ENCODE measurements around the gene MTCH2. TPM values are rescaled to one million over a fixed set of nuclear protein-coding genes. Genes with fewer than 3 reads are reported as not detected.
A peak's percentile ranks its signal among the peaks of the same experiment; 100 is the strongest.
"Not testable (repeated sequence)": the region's sequence is repeated elsewhere in the genome, so short reads cannot be mapped to it uniquely, and the experiment has no call there.

Gene MTCH2
- total RNA-seq, result 10 to 100 TPM; 55.8 to 97.7 (median 82.2) TPM

DNA sequence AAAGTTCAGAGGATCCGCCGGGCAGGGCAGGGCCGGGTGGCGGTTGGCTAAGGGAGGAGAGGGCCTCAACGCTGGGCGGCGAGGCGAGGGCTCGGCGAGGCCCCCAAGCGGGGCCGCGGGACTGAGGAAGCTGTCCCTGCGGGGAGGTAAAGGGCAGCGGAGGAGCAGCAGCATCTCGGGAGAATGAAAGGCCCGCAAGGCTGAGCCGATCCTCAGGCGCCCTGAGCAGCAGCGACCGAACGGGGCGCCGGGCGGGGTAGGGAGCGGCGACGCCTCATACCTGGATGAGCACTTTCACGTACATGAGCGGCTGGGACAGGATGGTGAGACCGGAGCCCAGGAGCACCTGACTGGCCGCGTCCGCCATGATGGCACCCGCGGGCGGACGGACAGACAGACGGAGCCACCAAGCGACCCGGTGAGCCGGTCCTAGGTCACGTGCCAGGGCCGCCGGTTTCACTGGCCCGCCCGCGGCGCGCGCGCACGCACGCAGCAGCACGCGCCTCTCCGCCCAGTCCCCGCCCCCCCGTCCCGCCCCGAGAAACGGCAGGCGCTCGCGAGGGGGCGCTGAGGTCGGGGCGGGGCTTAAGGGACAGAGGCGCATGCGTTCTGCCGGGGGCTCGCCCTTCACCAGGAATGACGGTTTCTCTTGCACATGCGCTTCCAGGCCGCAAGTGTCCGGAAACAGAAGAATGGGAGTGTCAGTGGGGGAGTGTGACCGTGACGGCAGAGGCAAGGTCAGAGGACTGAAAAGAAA is at the start of gene MTCH2:
Gene MTCH2, minus strand, starts transcription at position 461 of the 757 bp plus-strand sequence. Its CDS starts 94 bp downstream, at position 367.
- Histone ChIP-seq H3K27ac (peak within 1 kb of the TSS; percentile 78 to 88), H3K4me3 (peak within 1 kb of the TSS; percentile 48 to 72 (median 65)), H3K4me1 (replicated peaks in 1 of 2) (peaks cover 5 to 11% of the 10 kb centered on the region in 2 donors)
- in situ Hi-C loops (cut with MboI; ENCODE audit: low pct_unique_long_range_greater_than_20kb in 2 of 9, low sequenced_read_pairs in 9 of 9, unreplicated experiment in 9 of 9), result loop anchor here in 1 of 9 experiments (25.0 kb wide), 1 partner anchor 95 kb away; no protein-coding TSS in a partner anchor
- ATAC-seq (replicated peaks in 6 of 8), result peak; percentile 86 to 95 (median 92)
- 0 to 3% (median 0%) methylated on average over 5 to 9 of the region's 78 CpGs; no CpG with 5 or more reads in 4 of the 10 experiments for WGBS, 10 experiments

DNA sequence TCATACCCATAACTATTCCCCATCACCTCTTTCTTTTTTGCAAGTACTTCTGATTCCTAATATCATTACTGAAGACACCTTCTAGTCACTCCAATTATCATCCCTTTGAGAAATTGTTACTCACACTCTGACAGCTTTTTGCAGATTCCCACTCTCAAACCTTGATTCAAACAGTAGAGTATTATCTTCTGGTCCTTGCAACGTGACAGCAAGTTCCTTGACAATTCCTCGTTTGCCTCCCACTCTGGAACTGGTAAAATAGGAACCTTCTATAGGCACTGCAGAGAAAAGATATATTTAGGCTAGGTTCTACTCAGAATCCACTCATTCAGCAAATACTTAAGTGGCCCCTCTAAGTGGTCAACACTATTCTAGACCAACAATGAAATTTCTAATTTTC is 49.6 kb upstream of the MTCH2 start:
- H3K27ac ChIP-seq, result no peak overlapping the region
- H3K4me1 ChIP-seq (replicated peaks in 1 of 2), result no peaks in the 10 kb centered on the region
- WGBS, 10 experiments, result 5 to 90% (median 64%) methylated on average over 2 of the region's 2 CpGs; no CpG with 5 or more reads in 1 of the 10 experiments
- in situ Hi-C loops (cut with MboI; ENCODE audit: low pct_unique_long_range_greater_than_20kb in 2 of 9, low sequenced_read_pairs in 9 of 9, unreplicated experiment in 9 of 9), result no loop called here
- ATAC-seq (replicated peaks in 6 of 8), result no peak
- H3K4me3 ChIP-seq, result no peak overlapping the region

DNA sequence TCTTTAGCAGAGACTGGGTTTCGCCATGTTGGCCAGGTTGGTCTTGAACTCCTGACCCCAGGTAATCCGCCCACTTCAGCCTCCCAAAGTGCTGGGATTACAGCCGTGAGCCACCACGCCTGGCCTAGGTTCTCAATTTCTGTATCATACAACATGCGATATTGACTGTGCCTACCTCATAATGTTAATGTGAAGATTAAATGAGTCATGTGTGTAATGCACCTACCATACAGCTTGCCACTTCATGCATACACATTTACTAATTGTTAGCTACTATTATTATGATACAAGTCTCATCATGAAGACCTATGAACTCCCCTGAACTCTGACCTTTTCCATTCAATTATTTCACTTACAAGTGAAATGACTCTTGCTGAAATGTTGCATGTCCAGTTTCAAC is 47.1 kb upstream of the MTCH2 start:
- WGBS, 10 experiments, result 80 to 100% (median 96%) methylated on average over 1 to 5 of the region's 5 CpGs; no CpG with 5 or more reads in 6 of the 10 experiments
- no peak for ATAC-seq (replicated peaks in 6 of 8)
- in situ Hi-C loops (cut with MboI; ENCODE audit: low pct_unique_long_range_greater_than_20kb in 2 of 9, low sequenced_read_pairs in 9 of 9, unreplicated experiment in 9 of 9), result no loop called here
- H3K4me1 ChIP-seq (replicated peaks in 1 of 2), result no peaks in the 10 kb centered on the region
- no peak overlapping the region for H3K27ac ChIP-seq
- no peak overlapping the region for H3K4me3 ChIP-seq

DNA sequence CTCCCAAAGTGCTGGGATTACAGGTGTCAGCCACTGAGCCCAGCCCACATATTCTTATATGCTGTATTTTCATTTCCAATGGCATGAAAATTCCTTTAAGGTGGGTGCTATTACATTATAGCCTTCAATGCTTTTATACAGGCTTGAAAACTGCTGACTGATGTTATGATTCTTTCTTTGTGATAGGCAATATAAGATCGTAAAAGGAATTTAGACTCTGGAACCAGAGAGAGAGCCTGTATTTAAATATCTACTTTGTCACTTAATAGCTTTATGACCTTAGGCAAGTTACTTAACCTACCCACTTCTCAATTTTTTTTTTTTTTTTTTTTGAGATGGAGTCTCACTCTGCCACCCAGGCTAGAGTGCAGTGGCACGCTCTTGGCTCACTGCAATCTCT is 46.6 kb upstream of the MTCH2 start:
- Histone ChIP-seq H3K27ac (no peak overlapping the region), H3K4me1 (replicated peaks in 1 of 2) (no peaks in the 10 kb centered on the region), H3K4me3 (no peak overlapping the region)
- 82 to 100% (median 92%) methylated on average over 1 to 2 of the region's 2 CpGs; no CpG with 5 or more reads in 3 of the 10 experiments for WGBS, 10 experiments
- ATAC-seq (replicated peaks in 6 of 8), result no peak
- in situ Hi-C loops (cut with MboI; ENCODE audit: low pct_unique_long_range_greater_than_20kb in 2 of 9, low sequenced_read_pairs in 9 of 9, unreplicated experiment in 9 of 9), result no loop called here

DNA sequence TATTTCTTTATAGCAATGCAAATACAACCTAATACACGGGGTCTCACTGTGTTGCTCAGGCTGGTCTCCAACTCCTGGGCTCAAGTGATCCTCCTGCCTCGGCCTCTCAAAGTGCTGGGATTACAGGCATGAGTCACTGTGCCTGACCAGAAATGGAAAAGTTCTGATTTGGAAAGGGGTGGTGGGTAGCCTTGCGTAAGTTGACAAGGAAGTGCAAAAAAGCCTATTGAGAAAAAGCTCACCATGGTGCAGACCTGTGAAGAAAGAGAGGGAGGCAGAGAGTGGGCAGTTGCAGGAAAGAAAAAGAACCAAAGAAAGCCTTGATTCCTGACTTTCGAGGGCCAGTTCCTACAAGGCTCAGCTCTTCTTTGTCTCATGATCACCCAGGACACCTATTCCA is 45.8 kb upstream of the MTCH2 start:
- in situ Hi-C loops (cut with MboI; ENCODE audit: low pct_unique_long_range_greater_than_20kb in 2 of 9, low sequenced_read_pairs in 9 of 9, unreplicated experiment in 9 of 9), result no loop called here
- Histone ChIP-seq H3K4me3 (no peak overlapping the region), H3K4me1 (replicated peaks in 1 of 2) (no peaks in the 10 kb centered on the region), H3K27ac (no peak overlapping the region)
- no peak for ATAC-seq (replicated peaks in 6 of 8)
- WGBS, 10 experiments, result 72 to 100% (median 83%) methylated on average over 1 to 3 of the region's 4 CpGs; no CpG with 5 or more reads in 2 of the 10 experiments

DNA sequence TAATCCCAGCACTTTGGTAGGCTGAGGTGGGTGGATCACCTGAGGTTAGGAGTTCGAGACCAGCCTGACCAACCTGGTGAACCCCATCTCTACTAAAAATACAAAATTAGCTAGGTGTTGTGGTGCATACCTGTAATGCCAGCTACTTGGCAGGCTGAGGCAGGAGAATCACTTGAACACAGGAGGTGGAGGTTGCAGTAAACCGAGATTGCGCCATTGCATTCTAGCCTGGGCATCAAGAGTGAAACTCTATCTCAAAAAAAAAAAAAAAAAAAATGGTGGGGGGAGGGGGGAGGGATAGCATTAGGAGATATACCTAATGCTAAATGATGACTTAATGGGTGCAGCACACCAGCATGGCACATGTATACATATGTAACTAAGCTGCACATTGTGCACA is 44.3 kb upstream of the MTCH2 start:
- H3K27ac ChIP-seq; H3K4me3 ChIP-seq; H3K4me1 ChIP-seq (replicated peaks in 1 of 2); in situ Hi-C loops (cut with MboI; ENCODE audit: low pct_unique_long_range_greater_than_20kb in 2 of 9, low sequenced_read_pairs in 9 of 9, unreplicated experiment in 9 of 9); ATAC-seq (replicated peaks in 6 of 8): not testable (repeated sequence)
- WGBS, 10 experiments, result 82 to 100% (median 97%) methylated on average over 2 of the region's 3 CpGs; no CpG with 5 or more reads in 4 of the 10 experiments

DNA sequence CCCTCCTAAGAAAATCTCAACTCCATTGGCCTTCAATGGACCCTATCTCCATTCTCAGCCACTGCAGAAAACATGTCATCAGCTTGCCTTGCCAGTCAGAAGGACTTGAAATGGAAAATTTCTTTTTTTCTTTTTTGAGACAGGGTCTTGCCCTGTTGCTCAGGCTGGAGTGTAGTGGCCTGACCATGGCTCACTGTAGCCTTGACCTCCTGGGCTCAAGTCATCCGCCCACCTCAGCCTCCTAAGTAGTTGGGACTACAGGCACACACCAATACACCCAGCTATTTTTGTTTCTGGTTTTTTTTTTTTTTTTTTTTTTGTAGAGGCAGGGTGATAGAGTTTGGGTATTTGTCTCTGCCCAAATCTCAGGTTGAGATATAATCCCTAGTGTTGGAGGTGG is 43.8 kb upstream of the MTCH2 start:
- 78% methylated on average over 1 of the region's 1 CpG; no CpG with 5 or more reads in 9 of the 10 experiments for WGBS, 10 experiments
- Histone ChIP-seq H3K4me1 (replicated peaks in 1 of 2) (no peaks in the 10 kb centered on the region), H3K4me3 (no peak overlapping the region), H3K27ac (no peak overlapping the region)
- in situ Hi-C loops (cut with MboI; ENCODE audit: low pct_unique_long_range_greater_than_20kb in 2 of 9, low sequenced_read_pairs in 9 of 9, unreplicated experiment in 9 of 9), result no loop called here
- ATAC-seq (replicated peaks in 6 of 8), result no peak

DNA sequence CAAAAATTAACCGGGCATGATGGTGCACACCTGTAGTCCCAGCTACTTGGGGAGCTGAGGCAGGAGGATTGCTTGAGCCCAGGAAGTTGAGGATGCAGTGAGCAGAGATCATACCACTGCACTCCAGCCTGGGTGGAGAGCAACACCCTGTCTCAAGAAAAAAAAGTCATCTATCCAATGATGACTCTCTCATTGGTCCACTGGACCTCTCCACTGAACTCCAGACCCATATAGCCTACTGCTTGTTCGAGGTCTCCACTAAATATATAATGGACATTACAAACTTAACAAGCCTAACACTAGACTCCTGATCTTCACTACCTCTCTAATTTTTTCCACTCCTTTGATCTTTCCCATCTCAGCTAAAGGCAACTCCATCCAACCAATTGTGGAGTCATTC is 33.5 kb upstream of the MTCH2 start:
- no peak overlapping the region for H3K4me3 ChIP-seq
- no peak overlapping the region for H3K27ac ChIP-seq
- H3K4me1 ChIP-seq (replicated peaks in 1 of 2), result no peaks in the 10 kb centered on the region
- WGBS, 10 experiments, result 0 to 83% (median 60%) methylated on average over 1 to 2 of the region's 2 CpGs; no CpG with 5 or more reads in 3 of the 10 experiments
- ATAC-seq (replicated peaks in 6 of 8), result no peak
- in situ Hi-C loops (cut with MboI; ENCODE audit: low pct_unique_long_range_greater_than_20kb in 2 of 9, low sequenced_read_pairs in 9 of 9, unreplicated experiment in 9 of 9), result no loop called here

DNA sequence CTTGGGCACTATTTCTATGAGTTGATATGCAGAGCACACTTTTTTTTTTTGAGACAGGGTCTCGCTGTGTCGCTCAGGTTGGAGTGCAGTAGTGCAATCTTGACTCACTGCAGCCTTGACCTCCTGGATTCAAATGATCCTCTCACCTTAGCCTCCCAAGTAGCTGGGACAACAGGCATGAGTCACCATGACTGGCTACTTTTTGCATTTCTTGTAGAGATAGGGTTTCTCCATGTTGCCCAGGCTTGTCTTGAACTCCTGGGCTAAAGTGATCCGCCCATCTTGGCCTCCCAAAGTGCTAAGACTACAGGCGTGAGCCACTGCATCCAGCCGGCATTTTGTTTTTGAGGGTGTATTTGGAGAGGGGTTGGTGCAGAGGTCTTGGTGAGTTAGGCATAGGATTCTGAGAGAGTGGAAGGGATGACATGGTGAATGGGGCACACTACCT is 29.9 kb upstream of the MTCH2 start:
- ATAC-seq (replicated peaks in 6 of 8), result peak in 2 of 8 experiments; percentile 47 to 50
- H3K27ac ChIP-seq, result no peak overlapping the region
- 60 to 100% (median 86%) methylated on average over 1 to 3 of the region's 5 CpGs; no CpG with 5 or more reads in 4 of the 10 experiments for WGBS, 10 experiments
- in situ Hi-C loops (cut with MboI; ENCODE audit: low pct_unique_long_range_greater_than_20kb in 2 of 9, low sequenced_read_pairs in 9 of 9, unreplicated experiment in 9 of 9), result no loop called here
- no peaks in the 10 kb centered on the region for H3K4me1 ChIP-seq (replicated peaks in 1 of 2)
- no peak overlapping the region for H3K4me3 ChIP-seq

DNA sequence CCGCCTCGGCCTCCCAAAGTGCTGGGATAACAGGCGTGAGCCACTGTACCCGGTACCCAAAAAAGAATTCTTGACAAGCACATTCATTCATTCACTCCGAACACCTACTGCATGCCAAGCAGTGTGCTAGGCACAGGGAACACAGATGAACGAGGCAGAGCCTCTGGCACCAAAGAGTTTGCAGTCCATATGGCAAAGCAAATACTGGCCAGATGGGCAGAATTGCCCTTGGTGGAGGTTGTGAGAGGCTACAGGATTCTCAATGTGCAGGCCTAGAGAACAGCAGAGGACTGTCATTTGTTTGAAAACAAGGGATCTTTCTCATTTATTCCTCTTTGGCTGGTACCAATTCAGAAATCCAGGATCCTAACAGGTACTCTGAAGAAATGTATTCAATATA is 27.5 kb upstream of the MTCH2 start:
- H3K4me3 ChIP-seq, result no peak overlapping the region
- WGBS, 10 experiments, result 0 to 95% (median 60%) methylated on average over 1 to 4 of the region's 6 CpGs; no CpG with 5 or more reads in 5 of the 10 experiments
- no peak for ATAC-seq (replicated peaks in 6 of 8)
- H3K27ac ChIP-seq, result no peak overlapping the region
- H3K4me1 ChIP-seq (replicated peaks in 1 of 2), result peaks cover 0 to 4% of the 10 kb centered on the region in 2 donors
- in situ Hi-C loops (cut with MboI; ENCODE audit: low pct_unique_long_range_greater_than_20kb in 2 of 9, low sequenced_read_pairs in 9 of 9, unreplicated experiment in 9 of 9), result no loop called here

DNA sequence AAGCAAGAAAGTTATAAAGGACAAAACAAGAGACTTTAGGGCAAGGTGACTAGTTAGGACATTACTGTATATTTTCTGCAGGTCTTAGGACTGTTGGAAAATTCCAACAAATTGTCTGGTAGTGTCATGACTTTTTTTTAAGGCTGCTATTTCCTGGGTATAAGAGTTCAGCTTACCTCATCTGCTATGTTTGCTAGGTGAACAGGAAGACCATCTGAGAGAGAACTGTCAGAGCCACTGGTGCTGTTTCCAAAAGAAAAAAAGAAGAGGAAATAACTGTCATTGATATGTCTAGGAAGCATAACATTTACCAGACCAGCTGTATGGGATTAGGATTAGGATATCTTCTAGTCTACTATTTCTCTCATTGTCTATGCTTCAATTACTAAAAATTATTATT is 26.3 kb upstream of the MTCH2 start:
- Histone ChIP-seq H3K4me1 (replicated peaks in 1 of 2) (peaks cover 0 to 4% of the 10 kb centered on the region in 2 donors), H3K27ac (no peak overlapping the region), H3K4me3 (no peak overlapping the region)
- in situ Hi-C loops (cut with MboI; ENCODE audit: low pct_unique_long_range_greater_than_20kb in 2 of 9, low sequenced_read_pairs in 9 of 9, unreplicated experiment in 9 of 9), result no loop called here
- ATAC-seq (replicated peaks in 6 of 8), result no peak

DNA sequence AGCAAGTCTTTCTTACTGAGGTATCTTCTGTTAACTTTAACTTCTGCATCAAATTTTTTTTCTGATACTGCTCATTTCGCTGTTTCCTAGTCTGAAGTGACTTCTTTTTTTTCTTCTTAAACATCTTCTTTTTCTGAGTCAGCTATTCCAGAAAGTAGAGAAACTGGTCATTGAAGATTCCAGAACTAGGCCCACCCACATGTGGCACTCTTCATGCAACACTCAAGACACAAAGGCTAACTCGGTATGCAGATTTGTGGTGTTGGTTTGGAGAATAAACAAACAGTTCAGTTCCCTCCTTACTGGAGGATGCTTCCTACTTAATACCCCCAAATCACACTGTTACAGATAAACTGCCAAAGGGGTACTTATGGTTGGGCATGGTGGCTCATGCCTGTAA is 25.2 kb upstream of the MTCH2 start:
- Histone ChIP-seq H3K27ac (no peak overlapping the region), H3K4me1 (replicated peaks in 1 of 2) (peaks cover 0 to 4% of the 10 kb centered on the region in 2 donors), H3K4me3 (no peak overlapping the region)
- 67 to 100% (median 100%) methylated on average over 1 to 2 of the region's 2 CpGs; no CpG with 5 or more reads in 1 of the 10 experiments for WGBS, 10 experiments
- in situ Hi-C loops (cut with MboI; ENCODE audit: low pct_unique_long_range_greater_than_20kb in 2 of 9, low sequenced_read_pairs in 9 of 9, unreplicated experiment in 9 of 9), result no loop called here
- ATAC-seq (replicated peaks in 6 of 8), result peak in 2 of 8 experiments; percentile 5 to 30

DNA sequence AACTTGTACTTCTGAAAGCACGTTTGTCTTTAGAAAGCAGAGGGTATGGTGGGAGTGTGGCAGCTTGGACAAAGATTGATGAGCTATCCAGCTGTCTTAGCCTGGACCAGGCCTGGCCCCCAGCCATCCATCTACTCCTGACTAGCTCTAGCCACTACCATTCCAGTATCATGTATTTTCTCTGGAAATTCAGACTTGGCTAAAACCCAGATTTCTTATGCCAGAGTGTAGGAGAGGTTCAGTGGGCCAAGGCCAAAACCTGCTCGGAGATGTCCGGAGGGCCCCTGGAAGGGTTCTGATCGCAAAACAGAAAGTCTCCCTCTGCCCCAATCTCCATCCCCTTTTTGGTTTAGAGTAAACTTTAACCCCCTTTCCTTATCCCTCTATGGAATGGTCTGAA is 24.8 kb upstream of the MTCH2 start:
- in situ Hi-C loops (cut with MboI; ENCODE audit: low pct_unique_long_range_greater_than_20kb in 2 of 9, low sequenced_read_pairs in 9 of 9, unreplicated experiment in 9 of 9), result no loop called here
- H3K27ac ChIP-seq, result no peak overlapping the region
- 0 to 100% (median 55%) methylated on average over 1 to 4 of the region's 4 CpGs; no CpG with 5 or more reads in 2 of the 10 experiments for WGBS, 10 experiments

More for the DNA sequence above, 24.8 kb upstream of the MTCH2 start:
- ATAC-seq (replicated peaks in 6 of 8), result peak in 1 of 8 experiments; percentile 27
- H3K4me3 ChIP-seq, result no peak overlapping the region
- H3K4me1 ChIP-seq (replicated peaks in 1 of 2), result peaks cover 0 to 4% of the 10 kb centered on the region in 2 donors

All from motor neuron (in vitro differentiated cells).